K562 (cell line): Measurements from ENCODE around the gene TARBP1. TPM values are rescaled to one million over a fixed set of nuclear protein-coding genes. Genes with fewer than 3 reads are reported as not detected.

Experiments
- ARID3B ChIP-seq: fragments of 250-450 bp; sonication (Bioruptor Pico); IDR thresholded peaks from 2 replicates; pipeline ENCODE4 v1.4.0; 2020; ENCODE audit warnings: borderline replicate concordance
- CEBPB ChIP-seq: fragments of 450-650 bp; IDR thresholded peaks from 2 replicates; pipeline ENCODE4 v1.6.1; 2016; ENCODE audit warnings: missing genetic modification characterization, missing compliant biosample characterization
- CEBPG ChIP-seq, 3 experiments: fragments of 200-800 bp in 1 of 3; sonication (Bioruptor generic) in 1 of 3; sonication (generic) in 1 of 3; formaldehyde crosslinking in 1 of 3; IDR thresholded peaks in 2 of 3; conservative IDR thresholded peaks in 1 of 3; 2 replicates each; pipeline versions ENCODE4 v1.6.1 to v1.8.0; 2016 to 2022; ENCODE audit warnings: missing compliant biosample characterization in 2 of 3, missing genetic modification characterization in 2 of 3, mild to moderate bottlenecking in 1 of 3, missing genetic modification reagents in 1 of 3
- CTBP1 ChIP-seq: fragments of 450-650 bp; IDR thresholded peaks from 2 replicates; pipeline ENCODE4 v1.6.1; 2016; ENCODE audit warnings: borderline replicate concordance
- E2F6 ChIP-seq, 2 experiments: IDR thresholded peaks; 2 replicates each; pipeline ENCODE4 v1.6.1; 2011; ENCODE audit warnings: borderline replicate concordance in 1 of 2, control low read depth in 1 of 2, low read depth in 1 of 2, low read length in 1 of 2, mild to moderate bottlenecking in 1 of 2, mixed read lengths in 1 of 2, moderate library complexity in 1 of 2; ENCODE audit not compliant: insufficient read depth in 1 of 2, insufficient read length in 1 of 2, poor library complexity in 1 of 2, severe bottlenecking in 1 of 2; ENCODE audit errors: extremely low read depth in 1 of 2
- EHMT2 ChIP-seq: fragments of 450-650 bp; IDR thresholded peaks from 2 replicates; pipeline ENCODE4 v1.6.1; 2018; ENCODE audit warnings: antibody characterized with exemption
- GATAD2A ChIP-seq: fragments of 450-650 bp; IDR thresholded peaks from 2 replicates; pipeline ENCODE4 v1.6.1; 2017
- GMEB1 ChIP-seq: fragments of 250-450 bp; sonication (Bioruptor Pico); IDR thresholded peaks from 2 replicates; pipeline ENCODE4 v1.4.0; 2020; ENCODE audit warnings: mild to moderate bottlenecking
- HNRNPL ChIP-seq: fragments of 200-400 bp; formaldehyde crosslinking; IDR thresholded peaks from 2 replicates; pipeline ENCODE4 v1.6.1; 2017; ENCODE audit warnings: low read depth, mild to moderate bottlenecking, low read length
- NR3C1 ChIP-seq: sonication (generic); formaldehyde crosslinking; IDR thresholded peaks from 2 replicates; pipeline ENCODE4 v1.8.1; 2022; ENCODE audit warnings: missing genetic modification reagents
- TAF1 ChIP-seq: IDR thresholded peaks from 2 replicates; pipeline ENCODE4 v1.6.1; 2011; ENCODE audit warnings: mild to moderate bottlenecking, low read length, moderate library complexity; ENCODE audit not compliant: insufficient read depth, control insufficient read depth, severe bottlenecking; ENCODE audit errors: extremely low read depth
- TAF7 ChIP-seq: fragments of 450-650 bp; IDR thresholded peaks from 2 replicates; pipeline ENCODE4 v1.6.1; 2016; ENCODE audit warnings: missing genetic modification characterization, missing compliant biosample characterization
- ZBTB33 ChIP-seq: sonication (generic); formaldehyde crosslinking; IDR thresholded peaks from 2 replicates; pipeline ENCODE4 v1.8.1; 2023; ENCODE audit warnings: mild to moderate bottlenecking, missing genetic modification reagents
- ZNF121 ChIP-seq: sonication (generic); formaldehyde crosslinking; conservative IDR thresholded peaks from 2 replicates; pipeline ENCODE4 v1.8.0; 2022; ENCODE audit warnings: missing genetic modification reagents
- ZNF699 ChIP-seq: fragments of 250-450 bp; sonication (Bioruptor Pico); IDR thresholded peaks from 2 replicates; pipeline ENCODE4 v1.8.0; 2021; ENCODE audit warnings: mild to moderate bottlenecking, moderate library complexity; ENCODE audit not compliant: insufficient replicate concordance
- polyA plus RNA-seq, 8 experiments: library from polyadenylated mRNA; depleted of rRNA in 4 of 8; stranded (reverse) in 5 of 8; unstranded in 3 of 8; fragments of >200 nt; fragmentation: Nextera tagmentation in 2 of 8; fragmentation: Illumina TruSeq in 1 of 8; extraction: Ambion mirVana in 2 of 8; extraction: Trizol in 1 of 8; gene quantifications; 2 replicates each; pipeline versions ENCODE4 v1.2.1 to v1.2.3, GENCODE V29; 2011 to 2014; ENCODE audit warnings: inconsistent platforms in 1 of 8, missing spikeins in 1 of 8
- total RNA-seq, 7 experiments: library from RNA; depleted of rRNA in 6 of 7; stranded (reverse); fragments of >200 nt in 6 of 7; fragmentation: Illumina TruSeq in 2 of 7; extraction: Trizol in 2 of 7; gene quantifications; 2 replicates each; pipeline versions ENCODE4 v1.2.1 to v1.2.3, GENCODE V29; 2011 to 2021; ENCODE audit warnings: low replicate concordance in 1 of 7
- TF ChIP-seq, protein P1 (sequence below): fragments of 450-650 bp; conservative IDR thresholded peaks from 2 replicates; pipeline ENCODE4 v1.6.1; 2016; ENCODE audit warnings: missing genetic modification characterization, low read depth, mild to moderate bottlenecking, missing compliant biosample characterization, moderate library complexity

Gene TARBP1
- total and polyA plus RNA-seq, 9 of the 15 experiments (the other 6 are each of a cell fraction or from before 2014, with no cell fraction given): 8.8 to 48.0 (median 22.9) TPM

DNA sequence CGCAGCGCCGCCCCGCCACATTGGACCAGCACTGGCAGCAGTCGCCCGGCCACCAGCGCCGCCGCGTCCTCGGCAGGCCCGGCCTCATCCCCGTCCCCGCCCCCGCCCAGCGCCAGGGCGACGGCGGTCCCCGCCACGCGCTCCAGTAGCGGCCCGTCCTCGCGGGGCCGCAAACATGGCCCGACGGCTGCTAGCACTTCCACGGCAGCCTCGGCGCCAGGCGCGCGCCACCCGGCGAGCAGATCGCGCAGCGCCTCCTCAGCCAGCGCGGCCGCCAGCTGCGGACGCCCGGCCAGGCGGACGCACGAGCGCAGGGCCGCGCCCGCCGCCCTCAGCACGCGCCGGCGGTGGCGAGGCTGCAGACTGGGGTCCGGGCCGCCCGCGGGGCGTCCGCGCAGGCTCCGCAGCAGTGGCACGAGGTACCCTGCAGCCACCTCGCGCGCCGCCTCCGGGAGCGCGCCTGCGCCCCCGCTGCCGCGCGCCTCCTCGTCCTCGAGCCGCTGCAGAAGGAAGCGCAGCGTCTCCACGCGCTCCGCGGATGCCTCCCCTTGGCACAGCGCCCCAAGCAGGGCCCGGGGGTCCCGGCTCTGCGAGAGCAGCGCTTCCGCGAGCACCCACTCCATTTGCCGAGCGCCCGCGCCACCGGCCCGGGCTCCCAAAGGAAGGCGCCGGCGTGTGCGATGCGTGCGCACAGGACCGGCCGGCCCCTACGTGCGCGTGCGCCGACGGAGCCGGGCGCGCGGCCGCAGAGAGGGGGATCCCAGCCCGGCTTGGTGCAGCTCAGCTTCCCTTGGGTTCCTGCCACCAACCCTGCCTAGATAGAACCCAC is at the start of gene TARBP1 (continued):
- TF ChIP-seq E2F6 (IDR thresholded peaks at IDR 0.05; ENCODE audit: borderline replicate concordance in 1 of 2, extremely low read depth in 1 of 2, insufficient read depth in 1 of 2, insufficient read length in 1 of 2, low read depth in 1 of 2, low read length in 1 of 2, poor library complexity in 1 of 2, severe bottlenecking in 1 of 2): peak; percentile 82 to 92
- peak; percentile 31 for TF ChIP-seq ZBTB33 (CRISPR knock-in tag)
- TF ChIP-seq EHMT2: no peak
- TF ChIP-seq CTBP1: peak; percentile 99
- TF ChIP-seq CEBPB (tag): no peak
- no peak for TF ChIP-seq TAF1
- TF ChIP-seq TAF7 (tag): no peak
- no peak; the same call in 1 of the 2 replicates for TF ChIP-seq ARID3B (CRISPR knock-in tag)
- TF ChIP-seq NR3C1: 0 out of 2 replicates have a peak, but pooled peaks have one; percentile 43
- TF ChIP-seq HNRNPL: no peak; the same call in 1 of the 2 replicates
- TF ChIP-seq, protein P1, sequence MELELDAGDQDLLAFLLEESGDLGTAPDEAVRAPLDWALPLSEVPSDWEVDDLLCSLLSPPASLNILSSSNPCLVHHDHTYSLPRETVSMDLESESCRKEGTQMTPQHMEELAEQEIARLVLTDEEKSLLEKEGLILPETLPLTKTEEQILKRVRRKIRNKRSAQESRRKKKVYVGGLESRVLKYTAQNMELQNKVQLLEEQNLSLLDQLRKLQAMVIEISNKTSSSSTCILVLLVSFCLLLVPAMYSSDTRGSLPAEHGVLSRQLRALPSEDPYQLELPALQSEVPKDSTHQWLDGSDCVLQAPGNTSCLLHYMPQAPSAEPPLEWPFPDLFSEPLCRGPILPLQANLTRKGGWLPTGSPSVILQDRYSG (tag): peak; percentile 84
- TF ChIP-seq GATAD2A: no peak
- no peak for TF ChIP-seq CEBPG (CRISPR knock-in tag; IDR thresholded peaks at IDR 0.05)
- no peak for TF ChIP-seq CEBPG (tag; conservative IDR thresholded peaks at IDR 0.05 in 1 of 2, IDR thresholded peaks at IDR 0.05 in 1 of 2)
- TF ChIP-seq ZNF121 (CRISPR knock-in tag): 0 out of 2 replicates have a peak, but pooled peaks have one; percentile 5
- TF ChIP-seq GMEB1 (CRISPR knock-in tag): peak; percentile 92
- no peak for TF ChIP-seq ZNF699
